ENCODE data around the gene FAM210B.
"Not testable (repeated sequence)": the region's sequence is repeated elsewhere in the genome, so short reads cannot be mapped to it uniquely, and the experiment has no call there.

Gene FAM210B

DNA sequence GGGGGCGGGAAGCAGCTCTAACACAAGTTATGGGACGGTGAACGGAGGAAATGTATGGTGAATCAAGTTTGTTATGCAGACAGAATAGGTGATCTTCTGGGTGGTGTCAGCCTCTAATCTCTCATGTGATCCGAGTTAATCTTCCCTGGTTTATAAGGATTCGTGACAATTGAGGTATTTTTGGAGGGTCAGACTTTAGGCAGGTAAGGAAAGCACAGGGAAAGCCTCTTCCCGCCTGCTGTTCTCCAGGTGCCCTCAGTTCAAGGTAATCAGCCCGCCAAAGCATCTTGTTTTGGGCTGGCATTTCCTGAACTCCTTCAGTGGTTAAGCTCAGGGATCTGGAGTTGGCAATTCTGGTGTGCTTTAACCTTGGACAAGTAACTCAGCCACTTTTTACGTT lies 34.9 kb downstream of the FAM210B start:
- DNase-seq, result no peak

DNA sequence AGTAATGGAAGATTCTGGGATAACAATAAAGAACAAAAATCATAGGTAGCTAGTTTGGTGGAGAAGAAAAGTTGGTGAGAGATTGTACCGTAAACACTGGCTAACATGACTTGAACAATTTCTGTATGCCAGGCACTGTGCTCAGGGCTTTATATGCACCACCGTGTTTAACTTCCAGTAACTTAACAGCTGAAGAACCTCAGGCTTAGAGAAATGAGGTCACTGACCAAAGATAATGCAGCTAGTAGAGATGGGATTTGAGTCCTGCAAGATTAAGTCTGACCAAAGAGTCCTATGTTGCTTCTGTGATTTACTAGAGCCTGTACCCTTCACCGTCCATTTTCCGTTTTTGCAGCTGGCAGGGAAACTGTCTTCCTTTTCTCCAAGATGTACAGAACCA lies 36.4 kb downstream of the FAM210B start:
- DNase-seq, result no peak

DNA sequence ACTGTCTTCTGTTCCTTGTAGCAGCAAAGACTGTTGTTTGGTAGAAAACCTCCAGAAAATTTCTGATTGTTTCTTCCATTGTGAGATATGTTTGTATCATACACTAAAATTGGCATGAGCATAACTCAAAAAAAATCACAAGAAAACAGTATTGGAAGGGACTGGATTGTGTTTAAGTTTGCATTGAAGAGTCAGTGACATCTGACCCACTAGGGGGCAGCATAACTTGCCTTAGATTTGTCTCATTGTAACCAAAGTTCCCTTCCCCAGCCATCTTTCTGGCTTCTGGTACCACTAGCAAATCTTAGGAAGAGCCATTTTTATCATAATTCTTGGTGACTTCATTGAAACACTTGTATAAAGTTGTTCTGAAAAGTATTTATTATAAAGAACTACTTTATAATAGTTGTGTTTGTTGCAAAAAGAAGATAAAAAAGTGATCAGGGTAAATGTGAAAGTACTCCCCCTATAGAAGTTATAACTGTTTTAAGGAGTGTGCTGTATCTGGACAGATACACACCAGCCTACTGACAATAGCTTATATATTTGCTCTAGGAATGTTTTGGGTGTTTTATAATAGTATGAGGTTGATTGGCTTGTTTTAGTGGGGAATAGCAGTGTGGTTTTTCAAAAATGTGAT lies 41.3 kb downstream of the FAM210B start:
- peak; percentile 55 for DNase-seq

DNA sequence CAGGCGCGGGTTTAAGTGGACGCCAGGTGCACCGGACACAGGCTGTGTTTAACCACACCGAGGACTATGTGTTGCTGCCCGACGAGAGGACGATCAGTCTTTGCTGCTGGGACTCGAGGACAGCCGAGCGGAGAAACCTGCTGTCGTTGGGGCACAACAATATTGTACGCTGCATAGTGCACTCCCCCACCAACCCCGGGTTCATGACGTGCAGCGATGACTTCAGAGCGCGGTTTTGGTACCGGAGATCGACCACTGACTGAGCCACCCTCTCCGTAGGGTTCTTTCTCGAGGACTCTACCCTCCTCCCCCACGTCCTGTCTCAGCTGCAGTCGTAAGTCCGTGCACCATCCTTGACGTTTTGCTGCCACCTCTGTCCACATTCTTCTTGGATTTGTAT lies 44.7 kb downstream of the FAM210B start:
- DNase-seq, result no peak

DNA sequence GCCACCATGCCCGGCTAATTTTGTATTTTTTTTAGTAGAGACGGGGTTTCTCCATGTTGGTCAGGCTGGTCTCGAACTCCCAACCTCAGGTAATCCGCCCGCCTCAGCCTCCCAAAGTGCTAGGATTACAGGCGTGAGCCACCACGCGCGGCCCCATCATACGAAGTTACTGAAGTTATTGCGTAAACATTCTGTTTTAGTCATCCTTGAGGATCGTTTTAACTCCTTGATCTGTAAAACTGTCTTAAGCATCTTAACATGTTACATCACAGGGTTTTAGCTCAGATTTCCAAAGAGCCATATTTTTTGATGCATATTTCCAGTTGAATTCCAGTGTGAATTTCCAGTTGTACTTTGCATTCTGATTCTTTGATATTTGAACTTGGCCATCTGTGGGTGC lies 46.6 kb downstream of the FAM210B start:
- not testable (repeated sequence) for DNase-seq

DNA sequence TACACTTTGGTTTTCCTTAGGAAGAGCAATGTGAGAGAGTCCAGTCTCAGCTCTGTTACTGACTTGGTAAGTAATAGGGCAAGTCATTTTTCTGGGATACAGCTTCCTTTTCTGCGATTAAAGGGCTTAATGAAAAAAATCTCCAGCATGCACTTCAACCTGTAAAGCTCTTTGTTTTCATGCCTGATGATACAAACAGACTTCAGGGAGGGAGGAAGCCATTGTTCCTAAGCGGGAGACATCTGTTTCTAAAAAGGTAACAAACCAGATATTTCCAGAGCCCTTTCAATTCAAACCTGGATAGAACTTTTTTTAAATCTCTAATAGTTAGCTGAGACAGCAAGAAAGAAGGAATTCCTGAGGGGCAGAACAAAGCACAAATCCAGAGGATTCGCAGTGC lies 48.1 kb downstream of the FAM210B start:
- DNase-seq, result no peak

DNA sequence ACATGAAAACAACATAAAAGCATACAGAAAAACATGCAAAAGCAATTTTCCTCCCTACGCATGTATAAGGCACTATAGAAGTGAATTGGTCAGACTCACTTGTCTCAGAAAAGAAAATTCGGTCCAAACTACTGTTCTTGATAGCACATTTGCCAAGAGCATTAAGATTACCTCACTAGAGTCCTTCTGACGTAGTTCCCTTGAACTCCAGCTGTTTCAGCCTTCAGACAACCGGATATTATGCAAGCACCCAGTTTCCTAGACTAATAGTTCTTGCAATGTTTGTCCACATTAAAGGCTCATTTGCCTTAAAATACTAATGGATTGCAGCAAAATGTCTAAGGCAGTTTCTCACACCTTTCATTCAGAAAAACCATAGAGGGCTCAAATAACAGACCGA lies 50.7 kb downstream of the FAM210B start:
- DNase-seq, result no peak

DNA sequence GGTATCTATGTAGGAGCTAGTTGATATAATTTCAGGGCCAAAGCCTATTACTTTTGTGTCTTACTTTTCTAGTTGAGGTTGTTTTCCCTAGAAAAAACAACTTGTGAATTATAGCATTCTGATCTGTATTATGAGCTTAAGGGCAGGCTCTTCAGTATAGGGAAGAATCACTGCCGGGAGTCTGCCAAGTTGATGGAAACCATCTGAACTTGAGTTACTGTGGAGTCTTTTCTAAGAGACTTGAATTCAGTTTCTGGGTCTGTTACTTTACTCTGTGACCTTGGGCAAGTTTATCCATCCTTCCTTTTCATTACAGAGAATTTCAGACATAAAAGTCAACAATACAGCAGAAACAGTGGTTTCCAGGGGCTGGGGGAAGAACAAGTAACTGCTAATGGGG lies 51.2 kb downstream of the FAM210B start:
- DNase-seq, result no peak

DNA sequence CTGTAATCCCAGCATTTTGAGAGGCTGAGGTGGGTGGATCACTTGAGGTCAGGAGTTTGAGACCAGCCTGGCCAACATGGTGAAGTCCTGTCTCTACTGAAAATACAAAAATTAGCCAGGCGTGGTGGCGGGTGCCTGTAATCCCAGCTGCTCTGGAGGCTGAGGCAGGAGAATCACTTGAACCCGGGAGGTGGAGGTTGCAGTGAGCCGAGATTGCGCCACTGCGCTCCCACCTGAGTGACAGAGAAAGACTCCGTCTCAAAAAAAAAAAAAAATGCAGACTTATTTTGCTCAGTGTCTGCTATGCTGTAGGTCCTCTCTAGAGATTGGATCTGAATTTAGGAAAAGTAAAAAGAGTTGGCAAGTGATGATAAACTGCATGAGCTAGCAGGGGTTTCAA lies 52.5 kb downstream of the FAM210B start:
- not testable (repeated sequence) for DNase-seq

DNA sequence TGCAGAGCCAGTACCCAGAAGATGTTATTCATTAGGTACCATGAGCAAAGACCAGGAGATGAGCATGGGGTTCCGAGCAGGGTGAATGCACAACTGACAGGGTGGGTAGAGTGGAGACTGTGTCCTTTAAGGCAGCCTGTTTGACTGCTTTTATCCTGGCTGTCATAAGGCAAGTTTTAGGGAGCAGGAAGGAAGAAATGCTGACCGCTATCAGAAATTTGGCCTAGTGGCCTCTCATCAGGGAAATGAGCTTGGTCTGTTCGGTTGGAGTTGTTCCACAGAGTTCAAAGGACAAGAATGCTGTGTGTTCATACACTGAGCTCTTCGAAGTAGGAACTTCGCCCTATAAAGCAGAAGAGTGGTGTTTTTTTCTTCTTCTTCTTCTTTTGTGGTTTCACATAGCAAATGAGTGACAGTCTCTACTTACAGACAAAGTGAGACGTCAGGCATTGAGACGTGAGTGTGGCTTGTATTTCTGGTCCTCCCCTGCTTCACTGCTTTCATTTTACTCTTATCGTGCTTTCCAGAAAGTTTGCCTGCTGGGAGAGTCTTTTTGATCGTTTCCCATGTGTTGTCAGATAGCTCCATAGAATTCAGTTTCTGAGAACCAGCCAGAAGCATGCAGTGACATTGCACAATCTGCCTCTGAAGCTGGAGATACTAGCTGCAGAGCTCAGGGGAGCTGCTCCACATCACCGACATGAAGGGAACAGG lies 53.1 kb downstream of the FAM210B start, which contains the start of gene CASS4:
TSS of gene CASS4 (plus strand) at position 502 of the 714 bp plus-strand sequence. CDS start at position 701, 199 bp downstream.
- peak; percentile 88 for DNase-seq

DNA sequence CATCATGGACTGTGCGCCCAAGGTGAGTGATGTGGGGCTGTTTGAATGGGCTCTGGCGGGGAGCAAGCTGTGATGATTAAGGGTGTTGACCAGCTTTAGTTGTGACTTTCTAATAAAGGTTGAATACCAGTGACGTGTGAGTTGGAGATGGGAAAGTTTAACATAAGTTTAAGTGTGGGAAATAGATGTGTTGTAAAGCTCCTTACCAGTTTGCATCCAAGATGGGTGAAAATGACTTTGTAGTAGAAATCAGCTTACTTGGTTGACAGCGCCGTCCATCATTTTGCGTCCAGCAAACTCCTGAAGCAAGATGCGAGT lies 53.7 kb downstream of the FAM210B start:
- no peak for DNase-seq

DNA sequence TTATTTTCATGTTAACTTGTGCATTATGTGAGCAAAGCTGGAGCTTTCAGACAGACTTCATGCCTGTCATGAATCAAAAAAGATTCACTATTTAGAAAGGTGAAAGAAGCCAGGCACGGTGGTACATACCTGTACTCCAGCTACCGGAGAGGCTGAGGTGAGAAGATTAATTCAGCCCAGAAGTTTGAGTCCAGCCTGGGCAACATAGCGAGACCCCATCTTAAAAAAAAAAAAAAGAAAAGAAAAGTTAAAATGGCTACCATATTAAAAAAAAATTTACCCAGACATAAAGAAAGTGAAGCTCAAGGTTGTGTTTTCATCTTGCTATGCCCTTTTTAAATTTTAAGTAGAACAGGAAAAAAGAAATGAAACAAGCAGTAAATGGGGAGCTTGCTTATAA lies 54.2 kb downstream of the FAM210B start:
- no peak for DNase-seq

DNA sequence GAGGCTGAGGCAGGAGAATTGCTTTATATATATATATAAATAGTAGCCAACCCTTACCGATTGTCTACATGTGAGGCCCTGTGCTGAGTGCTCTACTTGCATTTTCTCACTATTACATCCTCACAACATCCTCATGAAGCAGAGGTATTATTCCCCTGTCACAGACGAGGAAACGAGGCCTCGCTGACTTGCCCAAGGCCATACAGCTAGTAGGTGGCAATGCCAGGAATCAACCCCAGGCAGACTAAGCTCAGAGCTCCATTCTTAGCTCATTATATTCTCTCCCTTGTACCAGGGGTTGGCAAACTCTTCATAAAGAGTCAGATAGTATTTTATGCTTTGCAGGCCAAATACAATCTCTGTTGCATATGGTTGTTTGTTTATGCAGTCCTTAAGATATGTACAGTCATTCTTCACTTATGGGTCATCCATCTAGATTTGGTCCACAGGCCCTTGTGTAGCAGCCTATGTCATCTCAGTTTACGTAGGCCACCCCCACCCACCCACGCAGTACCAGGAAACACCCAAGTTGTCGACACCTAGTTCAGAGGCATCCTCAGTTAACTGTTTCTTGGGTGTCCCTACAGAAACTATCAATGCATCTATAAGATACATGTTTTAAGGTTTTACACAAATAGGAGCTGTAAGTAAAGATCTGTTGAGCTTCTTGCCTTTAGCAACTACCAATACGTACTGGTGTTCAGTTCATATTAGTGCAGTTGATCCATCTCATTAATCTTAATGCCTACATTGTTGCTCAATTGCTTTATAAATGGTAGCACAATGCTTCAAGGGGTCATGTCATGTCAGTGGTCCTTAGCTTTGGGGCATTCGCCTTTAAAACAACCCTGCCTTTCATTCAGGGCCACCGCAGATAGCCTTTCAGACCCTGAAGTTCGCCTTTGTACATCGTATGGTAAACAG lies 56.3 kb downstream of the FAM210B start:
- DNase-seq, result no peak

DNA sequence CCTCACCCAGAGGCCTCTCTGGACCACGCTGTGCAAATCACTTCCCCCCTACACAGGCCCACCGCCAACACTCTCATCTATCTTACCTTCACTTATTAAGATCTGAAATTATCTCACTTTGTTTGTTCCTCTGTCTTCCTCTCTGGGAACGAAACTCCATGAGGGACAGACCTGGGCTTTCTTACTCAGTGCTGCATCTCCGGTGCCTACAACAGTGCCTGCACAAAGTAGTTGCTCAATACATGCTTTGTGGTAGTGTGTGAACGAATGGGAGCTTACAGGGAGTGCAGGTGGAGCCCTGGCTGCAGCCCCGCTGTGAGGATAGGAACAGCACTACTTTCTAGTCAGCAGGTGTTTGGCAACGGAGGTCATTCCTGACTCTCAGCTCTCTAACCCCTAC lies 58.6 kb downstream of the FAM210B start:
- DNase-seq, result no peak

DNA sequence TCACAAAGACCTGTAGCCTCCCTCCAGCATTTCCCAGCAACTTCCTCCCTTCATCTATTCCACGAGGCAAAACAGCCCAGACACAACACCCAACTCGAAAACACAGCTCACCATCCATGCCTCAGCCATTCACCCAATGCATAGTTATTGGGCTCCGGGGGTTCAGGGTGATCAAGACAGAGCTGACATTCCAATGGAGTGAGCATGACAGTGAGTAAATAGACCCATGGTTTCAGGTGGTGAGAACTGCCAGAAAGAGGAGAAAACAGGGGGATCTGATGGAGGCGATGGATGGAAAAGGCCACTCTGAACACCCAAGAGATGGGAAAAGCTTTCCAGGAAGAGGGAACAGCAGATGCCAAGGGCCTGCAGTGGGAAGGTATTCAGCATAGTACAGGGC lies 59.1 kb downstream of the FAM210B start:
- no peak for DNase-seq

All from GDM1 (cell line).